Subcutaneous adipose tissue (tissue), 4 donors: ENCODE results near the gene FAM3D. TPM values are rescaled to one million over a fixed set of nuclear protein-coding genes. Genes with fewer than 3 reads are reported as not detected.

Experiments used
- CTCF ChIP-seq: fragments of 450-650 bp; IDR thresholded peaks from one replicate; pipeline ENCODE4 v1.5.1; 2016; ENCODE audit warnings: low read depth, mild to moderate bottlenecking, control low read depth, antibody characterized with exemption, moderate library complexity
- total RNA-seq, 4 donors: library from RNA; depleted of rRNA; stranded (reverse); fragments of >200 nt; gene quantifications; one replicate each; pipeline ENCODE4 v1.1.0, GENCODE V29; 2016

FAM3D gene
- total RNA-seq, 4 donors from 2014 or later: not detected

- TF ChIP-seq CTCF: no peak
These were observed 31.7 kb upstream of the FAM3D start for GRCh38 chr3:58698246-58698645.

GRCh38 chr3:58697561-58697960 is 31.0 kb upstream of the FAM3D start:
- TF ChIP-seq CTCF: no peak

- no peak for TF ChIP-seq CTCF
These were observed 29.5 kb upstream of the FAM3D start for GRCh38 chr3:58696093-58696492.

GRCh38 chr3:58693940-58694850 is 27.6 kb upstream of the FAM3D start:
- TF ChIP-seq CTCF: no peak

GRCh38 chr3:58692484-58692883 is 25.9 kb upstream of the FAM3D start:
- TF ChIP-seq CTCF: no peak

- no peak for TF ChIP-seq CTCF
These were observed 25.4 kb upstream of the FAM3D start for GRCh38 chr3:58691997-58692396.

GRCh38 chr3:58690490-58690889 is 23.9 kb upstream of the FAM3D start:
- TF ChIP-seq CTCF: no peak
